Breast epithelium (tissue), 3 donors: ENCODE measurements around the gene PDE4D.

Experiments used
- CTCF ChIP-seq, 3 donors: fragments of 450-650 bp; IDR thresholded peaks; one replicate each; pipeline ENCODE4 v1.5.1; 2016 to 2017; ENCODE audit warnings: antibody characterized with exemption in 3 of 3, mild to moderate bottlenecking in 3 of 3, moderate library complexity in 3 of 3
- POLR2A ChIP-seq: fragments of 450-650 bp; IDR thresholded peaks from one replicate; pipeline ENCODE4 v1.6.1; 2016; ENCODE audit warnings: antibody characterized with exemption, mild to moderate bottlenecking, moderate library complexity
- POLR2AphosphoS5 ChIP-seq, 3 donors: sonication (generic); formaldehyde crosslinking; IDR thresholded peaks; one replicate each; pipeline ENCODE4 v1.6.1; 2017; ENCODE audit warnings: antibody characterized with exemption in 3 of 3

DNA sequence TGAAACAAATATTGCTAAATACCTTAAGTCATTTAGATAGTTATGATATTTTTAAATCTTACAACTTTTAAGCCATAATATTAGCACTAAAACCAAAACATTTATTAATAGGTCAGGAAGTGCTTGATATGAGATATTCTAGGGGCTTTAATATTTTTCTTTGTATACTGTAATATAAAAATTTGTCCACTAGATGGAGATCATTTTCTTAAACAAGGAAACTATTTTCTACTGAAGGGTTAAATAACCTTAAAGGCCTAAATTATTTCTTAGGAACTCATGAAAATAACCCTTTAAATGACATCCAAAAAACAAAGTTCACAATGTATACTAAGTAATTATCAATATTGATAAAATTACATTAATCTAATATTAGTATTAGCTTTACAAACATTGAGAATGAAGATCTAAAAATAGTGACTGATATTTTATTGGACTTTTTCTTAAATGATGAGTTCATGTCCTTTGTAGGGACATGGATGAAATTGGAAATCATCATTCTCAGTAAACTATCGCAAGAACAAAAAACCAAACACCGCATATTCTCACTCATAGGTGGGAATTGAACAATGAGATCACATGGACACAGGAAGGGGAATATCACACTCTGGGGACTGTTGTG, 675.0 kb downstream of the PDE4D start:
- no peak for TF ChIP-seq POLR2AphosphoS5 (IDR thresholded peaks at IDR 0.05)
- peak in 1 of 3 donors; percentile 7 for TF ChIP-seq CTCF (IDR thresholded peaks at IDR 0.05)
- no peak for TF ChIP-seq POLR2A
